Large intestine (tissue), 3 donors: ENCODE measurements around the gene STARD7. TPM values are rescaled to one million over a fixed set of nuclear protein-coding genes. Genes with fewer than 3 reads are reported as not detected.

ENCODE experiments used
- DNase-seq, 2 donors: peaks; one replicate each; pipeline versions ENCODE4 v3.0.0 to v3.0.0-alpha.2; 2013
- H3K27ac ChIP-seq: one replicate; pipeline ENCODE4 v1.5.1; 2013; ENCODE audit warnings: low read length
- H3K27me3 ChIP-seq: 2 replicates; pipeline ENCODE4 v1.6.1; 2013; ENCODE audit warnings: low read length; ENCODE audit not compliant: control insufficient read depth, insufficient read depth
- H3K36me3 ChIP-seq: 2 replicates; pipeline ENCODE4 v1.6.1; 2013; ENCODE audit warnings: low read length; ENCODE audit not compliant: control insufficient read depth, insufficient read depth
- H3K4me1 ChIP-seq: one replicate; pipeline ENCODE4 v1.6.1; 2013; ENCODE audit warnings: low read length; ENCODE audit not compliant: control insufficient read depth, insufficient read depth
- H3K4me3 ChIP-seq: one replicate; pipeline ENCODE4 v1.5.1; 2013; ENCODE audit warnings: low read length
- H3K9me3 ChIP-seq: one replicate; pipeline ENCODE4 v1.6.1; 2013; ENCODE audit warnings: mild to moderate bottlenecking, low read depth, low read length, moderate library complexity; ENCODE audit not compliant: control insufficient read depth
- WGBS: methylation state at CpG from one replicate; pipeline ENCODE4 v1.1.5; 2013; ENCODE audit warnings: low lambda C conversion rate; ENCODE audit not compliant: insufficient coverage; 5-methylcytosine and 5-hydroxymethylcytosine counted together
- polyA plus RNA-seq: library from polyadenylated mRNA; unstranded; fragments of 120-200 nt; gene quantifications from one replicate; pipeline ENCODE4 v1.2.1, GENCODE V29; 2013

STARD7 gene
- polyA plus RNA-seq, 1 donor, result 121 TPM

- H3K36me3 ChIP-seq, result no peaks in the 10 kb centered on the region
- H3K4me1 ChIP-seq, result peaks cover 6% of the 10 kb centered on the region
- no peak overlapping the region for H3K4me3 ChIP-seq
- WGBS, result no CpG with 5 or more reads among the region's 9 CpGs
- no peaks in the 10 kb centered on the region for H3K9me3 ChIP-seq
- no peak for DNase-seq
- H3K27me3 ChIP-seq, result no peaks in the 10 kb centered on the region
- no peak overlapping the region for H3K27ac ChIP-seq
Observed at GRCh38 chr2:96135171-96135570, 73.5 kb downstream of the STARD7 start.

Other genes with a start within 250 kb of the STARD7 start
- 6.1 TPM for gene ANKRD36C, start 217.0 kb downstream of the STARD7 start, polyA plus RNA-seq
- gene GPAT2, start 173.9 kb downstream of the STARD7 start, polyA plus RNA-seq, result 1.7 TPM
- gene ADRA2B, start 92.3 kb downstream of the STARD7 start, polyA plus RNA-seq, result 0.84 TPM
- 0.04 TPM for gene ASTL, start 70.3 kb downstream of the STARD7 start, polyA plus RNA-seq
- gene DUSP2, start 63.4 kb downstream of the STARD7 start, polyA plus RNA-seq, result 4.0 TPM
- 40.9 TPM for gene TMEM127, start 57.2 kb upstream of the STARD7 start, polyA plus RNA-seq
- 70.0 TPM for gene CIAO1, start 57.4 kb upstream of the STARD7 start, polyA plus RNA-seq
- 158 TPM for gene SNRNP200, start 96.7 kb upstream of the STARD7 start, polyA plus RNA-seq
- gene ITPRIPL1, start 116.5 kb upstream of the STARD7 start, polyA plus RNA-seq, result 1.9 TPM
- gene NCAPH, start 126.9 kb upstream of the STARD7 start, polyA plus RNA-seq, result 8.6 TPM